ENCODE results near the gene TMEM141.
"Not testable (repeated sequence)": the region's sequence is repeated elsewhere in the genome, so short reads cannot be mapped to it uniquely, and the experiment has no call there.

Gene TMEM141

DNA sequence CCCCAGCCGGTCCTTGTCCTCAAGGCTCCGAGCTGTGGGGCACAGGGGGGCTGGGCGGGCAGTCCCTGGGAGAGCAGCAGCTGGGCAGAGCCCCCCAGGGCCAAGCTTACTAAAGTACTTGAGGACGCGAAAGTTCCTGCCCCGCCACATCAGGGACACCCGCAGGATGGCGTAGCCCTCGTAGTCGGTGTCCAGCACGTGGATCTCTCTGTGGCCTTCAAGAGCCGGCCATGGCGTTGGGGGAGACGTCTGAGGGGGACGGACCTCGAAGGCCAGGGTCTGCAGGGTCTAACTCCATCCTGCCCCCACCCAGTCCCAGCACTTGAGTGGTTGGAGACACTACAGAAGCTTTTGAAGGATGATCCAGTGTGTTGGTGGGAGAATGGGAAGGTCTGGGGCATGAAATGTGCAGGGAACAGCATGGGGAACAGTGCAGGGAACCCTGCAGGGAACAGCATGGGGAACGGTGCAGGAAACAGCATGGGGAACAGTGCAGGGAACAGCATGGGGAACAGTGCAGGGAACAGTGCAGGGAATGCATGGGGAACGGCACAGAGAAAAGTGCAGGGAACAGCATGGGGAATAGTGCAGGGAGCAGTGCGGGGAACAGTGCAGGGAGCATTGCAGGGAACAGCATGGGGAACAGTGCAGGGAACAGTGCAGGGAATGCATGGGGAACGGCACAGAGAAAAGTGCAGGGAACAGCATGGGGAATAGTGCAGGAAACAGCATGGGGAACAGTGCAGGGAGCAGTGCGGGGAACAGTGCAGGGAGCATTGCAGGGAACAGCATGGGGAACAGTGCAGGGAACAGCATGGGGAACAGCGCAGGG lies 35.6 kb upstream of the TMEM141 start:
- not testable (repeated sequence) for DNase-seq

DNA sequence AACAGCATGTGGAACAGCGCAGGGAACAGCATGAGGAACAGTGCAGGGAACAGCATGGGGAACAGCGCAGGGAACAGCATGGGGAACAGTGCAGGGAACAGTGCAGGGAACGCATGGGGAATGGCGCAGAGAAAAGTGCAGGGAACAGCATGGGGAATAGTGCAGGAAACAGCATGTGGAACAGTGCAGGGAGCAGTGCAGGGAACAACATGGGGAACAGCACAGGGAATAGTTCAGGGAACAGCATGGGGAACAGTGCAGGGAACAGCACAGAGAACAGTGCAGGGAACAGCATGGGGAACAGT lies 35.1 kb upstream of the TMEM141 start:
- no peak for DNase-seq

DNA sequence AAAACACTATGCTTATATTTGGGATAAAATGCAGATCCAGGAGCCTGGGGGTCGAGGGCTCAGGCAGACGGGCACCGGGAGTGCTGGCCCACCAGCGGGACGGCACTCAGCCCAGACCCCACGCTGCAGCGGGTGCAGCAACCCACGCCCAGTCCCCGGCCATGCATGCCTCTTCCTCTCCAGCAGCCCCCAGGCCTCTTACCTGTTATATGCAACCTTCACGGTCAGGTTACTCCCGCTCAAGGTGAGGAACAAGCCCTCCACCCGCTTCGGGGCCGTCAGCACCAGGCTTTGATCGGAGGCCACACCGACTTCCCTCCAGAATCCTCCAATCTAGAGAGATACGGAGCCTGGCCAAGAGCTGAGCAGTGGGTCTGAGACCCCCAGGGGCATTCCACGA lies 34.3 kb upstream of the TMEM141 start:
- no peak for DNase-seq

DNA sequence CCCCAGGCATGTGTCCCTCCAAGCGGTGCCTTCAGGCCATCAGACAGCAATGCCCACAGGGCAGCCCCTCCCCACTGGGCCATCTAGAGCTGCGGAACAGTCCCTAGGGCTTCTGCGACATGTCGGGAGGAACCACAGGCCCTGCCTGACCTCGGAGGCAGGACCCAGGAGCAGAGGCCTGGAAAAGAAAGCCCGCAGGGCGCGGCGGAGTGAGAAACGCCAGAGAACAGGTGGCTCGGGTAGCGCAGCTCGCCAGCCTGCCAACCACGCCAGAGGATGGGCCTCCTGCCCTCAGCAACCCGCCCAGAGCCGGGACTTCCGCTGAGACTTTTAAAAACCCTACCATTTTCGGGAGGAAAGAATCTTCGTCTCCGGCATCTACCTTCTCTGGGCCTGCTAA lies 33.8 kb upstream of the TMEM141 start:
- DNase-seq: no peak

DNA sequence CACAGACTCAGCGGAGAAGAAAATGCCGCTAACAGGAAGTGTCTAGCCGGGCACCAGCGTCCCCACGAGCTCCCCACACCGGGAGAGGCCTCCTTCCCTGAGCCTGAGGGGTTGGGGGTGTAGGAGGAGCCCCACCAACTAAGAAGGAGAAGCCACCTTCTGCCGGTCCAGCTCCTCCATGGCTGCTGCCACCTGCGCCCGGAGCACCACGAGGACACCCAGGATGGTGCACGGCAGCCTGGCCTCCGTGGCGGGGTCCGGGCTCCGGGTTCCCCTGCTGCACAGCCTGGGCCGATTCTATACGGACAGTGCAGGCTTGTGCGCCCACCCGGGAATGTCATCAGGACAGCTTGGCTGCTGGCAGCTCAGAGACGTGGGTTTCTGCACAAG lies 33.4 kb upstream of the TMEM141 start:
- no peak for DNase-seq

DNA sequence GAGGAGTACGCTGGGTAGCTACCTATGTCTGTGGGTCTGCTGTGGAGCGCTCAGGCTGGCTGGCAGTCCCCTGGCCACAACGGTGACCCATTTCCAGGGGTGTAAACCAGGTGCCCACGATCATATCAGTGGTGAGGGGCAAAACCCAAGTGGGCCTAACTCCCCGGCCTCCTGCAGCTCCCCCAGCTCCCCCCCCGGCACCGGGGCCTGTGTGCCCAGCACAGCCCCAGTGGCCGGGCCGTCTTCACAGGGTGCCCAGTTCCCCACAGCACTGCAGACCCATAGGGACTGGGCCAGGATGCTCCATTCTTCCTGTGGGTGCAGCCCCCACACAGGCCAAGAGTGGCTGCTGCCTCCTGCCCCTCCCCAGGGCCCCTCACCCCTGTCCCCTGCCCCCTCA lies 32.1 kb upstream of the TMEM141 start:
- DNase-seq: no peak

DNA sequence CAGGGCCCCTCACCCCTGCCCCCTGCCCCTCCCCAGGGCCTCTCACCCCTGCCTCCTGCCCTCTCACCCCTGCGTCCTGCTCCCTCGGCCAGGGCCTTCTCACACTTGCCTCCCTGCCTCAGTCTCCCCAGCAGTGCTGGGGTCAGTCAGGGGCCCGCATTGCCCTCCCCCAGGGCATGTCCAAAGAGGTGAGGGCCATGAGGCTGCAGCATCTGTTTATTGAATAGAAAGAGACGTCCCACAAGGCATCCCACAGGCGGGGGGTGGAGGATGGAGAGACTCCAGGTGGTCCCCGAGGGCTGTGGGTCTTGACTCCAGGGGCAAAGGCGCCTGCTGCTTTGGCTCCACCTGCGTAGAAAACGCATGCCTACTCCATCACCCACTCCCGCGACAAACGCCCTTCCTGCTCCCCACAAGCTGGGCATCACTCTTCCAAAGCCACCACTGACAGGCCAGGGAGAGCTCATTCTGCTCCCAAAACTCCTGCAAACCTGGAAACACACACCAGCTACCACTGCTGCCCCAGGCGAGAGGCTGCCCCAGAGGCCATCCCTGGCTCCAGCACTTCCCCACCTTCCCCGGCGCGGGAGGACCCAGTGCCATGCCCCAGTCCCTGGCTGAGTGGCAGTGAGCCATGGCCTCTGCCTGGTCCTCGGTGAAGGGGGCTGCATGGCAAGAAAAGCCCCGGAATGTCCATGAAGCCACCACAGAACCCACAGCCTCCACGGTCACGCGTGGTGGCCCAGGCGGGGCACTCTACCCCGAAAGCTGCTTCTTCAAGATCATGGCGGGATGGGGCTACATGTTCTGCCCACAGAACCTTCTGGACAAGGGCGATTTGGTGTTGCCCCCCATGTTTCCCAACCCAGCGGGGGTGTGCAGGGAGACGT lies 31.5 kb upstream of the TMEM141 start:
- DNase-seq: no peak

DNA sequence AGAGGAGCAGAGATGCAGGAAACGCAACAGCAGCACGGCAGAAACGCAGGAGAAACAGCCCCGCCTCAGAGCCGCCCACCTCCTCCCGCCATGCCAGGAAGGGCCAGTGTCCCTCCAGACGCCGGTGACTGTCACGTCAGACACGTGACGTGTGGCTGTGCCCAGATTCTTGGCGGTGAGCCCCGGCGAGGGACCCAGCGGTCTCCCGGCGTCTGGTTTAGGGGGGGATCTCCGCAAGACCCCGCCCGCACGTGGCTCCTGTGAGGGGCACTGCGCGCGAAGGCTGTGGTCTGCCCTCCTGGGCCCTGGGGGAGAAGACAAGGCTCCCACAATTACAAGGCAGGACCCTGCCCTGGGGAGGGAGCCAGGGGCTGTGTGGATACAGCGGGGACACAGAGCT lies 30.7 kb upstream of the TMEM141 start:
- DNase-seq: no peak

DNA sequence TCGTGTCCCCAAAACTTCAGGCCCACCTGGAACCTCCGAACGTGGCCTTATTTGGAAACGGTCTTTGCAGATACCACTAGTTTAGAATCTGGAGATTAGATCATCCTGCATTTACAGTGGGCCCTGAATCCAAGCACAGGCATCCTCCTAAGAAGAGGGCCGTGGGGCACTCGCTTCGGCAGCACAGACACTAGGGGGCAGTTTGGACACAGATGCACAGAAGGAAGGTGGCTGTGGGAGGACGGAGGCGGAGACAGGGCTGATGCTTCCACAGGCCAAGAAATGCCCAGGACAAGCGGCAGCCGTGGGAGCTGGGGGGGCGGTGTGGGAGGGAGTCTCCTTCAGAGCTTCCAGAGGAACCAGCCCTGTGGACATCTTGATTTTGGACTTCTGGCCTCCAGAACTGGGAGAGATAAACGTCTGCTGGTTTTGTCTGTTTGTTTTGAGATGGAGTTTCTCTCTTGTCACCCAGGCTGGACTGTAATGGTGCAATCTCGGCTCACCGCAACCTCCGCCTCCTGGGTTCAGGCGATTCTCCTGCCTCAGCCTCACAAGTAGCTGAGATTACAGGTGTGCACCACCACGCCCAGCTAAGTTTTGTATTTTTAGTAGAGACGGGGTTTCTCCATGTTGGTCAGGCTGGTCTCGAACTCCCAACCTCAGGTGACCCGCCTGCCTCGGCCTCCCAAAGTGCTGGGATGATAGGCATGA lies 30.2 kb upstream of the TMEM141 start:
- peak in 22 of 51 donors; percentile 8 to 66 (median 34) for DNase-seq

DNA sequence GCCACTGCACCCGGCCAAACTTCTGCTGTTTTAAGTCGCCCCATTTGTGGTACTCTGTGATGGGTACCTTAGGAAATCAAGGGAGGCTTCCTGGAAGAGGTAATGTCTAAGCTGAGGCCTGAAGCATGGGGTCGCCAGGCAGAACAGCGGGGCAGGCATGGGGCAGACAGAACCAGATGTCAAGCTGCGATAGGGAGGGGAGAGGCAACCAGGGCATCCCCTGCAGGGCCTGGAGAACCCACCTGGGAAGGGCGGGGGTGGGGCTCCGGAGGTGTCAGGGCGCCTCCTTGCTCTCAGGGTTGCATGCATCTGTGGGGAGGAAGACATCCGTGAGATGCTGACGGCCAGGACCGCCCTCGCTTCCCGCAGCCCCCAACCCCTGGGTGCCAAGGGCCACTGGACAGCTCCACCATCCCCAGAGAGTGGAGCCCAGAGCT lies 29.6 kb upstream of the TMEM141 start:
- DNase-seq: no peak

DNA sequence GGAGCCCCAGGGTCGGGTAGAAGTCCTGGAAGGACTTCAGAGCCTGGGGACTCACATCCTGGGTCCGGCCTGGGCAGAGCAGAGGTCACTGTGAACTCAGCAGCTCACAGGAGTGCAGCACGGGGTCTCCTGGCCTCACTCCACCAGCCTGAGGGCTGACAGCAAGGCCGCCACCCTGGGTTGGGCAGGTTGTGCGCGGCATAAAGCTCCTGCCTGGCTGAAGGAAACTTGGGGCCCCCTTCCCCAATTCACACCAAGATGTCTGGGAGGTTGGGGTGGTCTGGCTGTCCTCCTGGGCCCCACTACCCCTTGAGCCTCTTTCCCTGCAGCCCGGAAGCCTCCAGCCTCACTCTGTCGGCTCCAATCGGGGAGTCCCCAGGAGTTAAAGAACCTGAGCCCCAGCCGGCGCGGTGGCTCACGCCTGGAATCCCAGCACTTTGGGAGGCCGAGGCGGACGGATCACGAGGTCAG lies 28.9 kb upstream of the TMEM141 start:
- no peak for DNase-seq

DNA sequence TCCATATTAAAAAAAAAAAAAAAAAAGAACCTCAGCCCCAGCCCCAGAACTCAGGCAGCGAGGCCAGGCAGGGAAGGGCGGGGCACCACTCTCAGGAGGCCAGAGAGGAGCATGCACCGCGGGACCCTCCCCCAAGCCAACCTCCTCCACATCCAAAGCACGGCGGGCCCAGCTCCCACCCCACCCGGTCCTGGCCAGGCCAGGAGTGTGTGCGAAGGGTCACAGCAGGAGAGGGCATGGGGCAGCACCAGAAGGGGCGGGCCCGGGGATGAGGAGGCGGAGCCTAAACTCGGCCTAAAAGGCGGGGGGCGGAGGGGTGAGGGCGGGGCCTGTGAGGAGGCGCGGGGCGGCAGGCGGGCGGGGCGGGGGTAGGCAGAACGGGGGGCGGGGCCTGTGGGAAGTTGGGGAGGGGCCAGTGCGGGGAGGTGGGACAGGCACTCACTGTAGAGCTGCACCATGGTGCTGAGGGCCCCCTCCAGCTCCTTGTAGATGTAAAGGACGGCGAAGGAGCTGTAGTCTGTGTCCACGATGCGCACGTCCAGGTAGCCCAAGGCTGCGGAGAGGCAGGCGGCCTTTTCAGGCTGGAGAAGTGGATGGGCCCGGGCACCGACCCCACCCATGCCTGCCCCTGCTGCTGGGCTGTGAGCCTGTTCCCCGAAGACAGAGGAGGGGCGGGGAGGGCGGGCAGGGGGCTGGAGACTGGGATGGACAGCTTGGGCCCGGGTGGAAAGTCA lies 28.1 kb upstream of the TMEM141 start:
- no peak for DNase-seq

DNA sequence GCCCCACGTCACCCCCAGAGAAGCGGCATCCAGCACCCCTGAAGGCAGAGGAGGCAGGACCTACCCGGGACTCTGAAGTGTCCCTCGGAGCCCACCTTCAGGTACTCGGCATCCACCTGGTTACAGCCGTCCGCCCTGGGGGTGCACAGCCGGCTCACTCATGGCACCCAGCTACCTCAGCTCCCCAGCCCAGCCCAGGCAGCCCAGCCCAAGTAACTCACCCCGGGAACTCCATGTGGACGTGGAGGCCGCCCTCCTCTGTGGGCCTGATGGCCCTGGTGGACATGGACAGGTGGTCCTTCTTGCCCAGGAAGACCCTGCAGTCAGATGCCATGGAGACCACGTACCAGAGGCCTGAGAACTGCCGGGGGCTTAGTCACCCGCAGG lies 27.5 kb upstream of the TMEM141 start:
- no peak for DNase-seq

DNA sequence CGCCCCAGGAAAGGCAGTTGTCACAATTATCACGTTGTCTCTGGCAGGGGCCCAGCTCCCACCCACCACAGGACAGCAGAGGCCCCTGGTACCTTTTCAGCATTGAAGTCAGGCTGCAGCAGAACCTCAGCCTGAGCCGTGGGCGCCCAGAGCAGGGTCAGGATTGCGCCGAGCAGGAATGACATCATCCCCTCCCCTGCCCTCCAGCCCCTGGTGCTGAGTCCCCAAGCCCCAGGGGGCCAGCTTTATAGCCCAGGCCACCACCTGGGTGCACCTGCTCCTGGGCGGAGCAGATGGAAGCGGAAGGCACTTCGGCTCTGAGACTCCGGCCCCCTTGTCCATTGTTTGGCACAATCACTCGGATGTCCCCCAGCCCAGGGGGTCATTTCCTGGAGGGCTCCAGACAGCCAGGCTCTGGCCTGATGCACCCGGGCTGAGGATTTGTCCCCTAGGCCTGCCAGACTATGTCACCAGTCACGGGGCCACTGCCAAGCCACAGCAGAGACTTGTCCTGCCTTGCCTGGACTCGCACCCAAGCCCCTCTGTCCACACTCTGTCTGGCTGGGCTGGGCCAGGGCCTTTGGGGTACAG lies 26.7 kb upstream of the TMEM141 start, which contains the start of gene LCN15:
Gene LCN15, minus strand, starts transcription at position 218 of the 591 bp plus-strand sequence. Its CDS starts 30 bp downstream, at position 188.
- no peak for DNase-seq

DNA sequence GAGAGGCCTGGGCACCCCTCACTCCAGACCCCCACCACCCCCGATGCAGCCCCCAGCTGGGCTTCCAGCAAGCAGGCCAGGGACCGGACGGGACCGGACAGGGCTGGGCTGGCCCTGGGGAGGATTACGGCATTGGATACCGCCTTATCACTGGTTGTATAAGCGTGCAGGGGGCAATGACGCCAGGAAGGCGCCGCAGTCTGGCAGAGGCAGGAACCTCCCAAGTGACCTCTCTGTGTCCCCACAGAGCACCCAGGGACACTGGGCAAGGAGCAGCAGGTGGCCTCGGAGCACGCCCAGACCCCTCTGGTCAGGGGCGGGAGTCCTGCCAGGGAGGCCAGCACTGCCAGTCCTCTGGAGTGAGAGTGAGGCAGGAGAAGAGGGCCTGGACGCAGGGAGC lies 26.1 kb upstream of the TMEM141 start:
- DNase-seq: no peak

DNA sequence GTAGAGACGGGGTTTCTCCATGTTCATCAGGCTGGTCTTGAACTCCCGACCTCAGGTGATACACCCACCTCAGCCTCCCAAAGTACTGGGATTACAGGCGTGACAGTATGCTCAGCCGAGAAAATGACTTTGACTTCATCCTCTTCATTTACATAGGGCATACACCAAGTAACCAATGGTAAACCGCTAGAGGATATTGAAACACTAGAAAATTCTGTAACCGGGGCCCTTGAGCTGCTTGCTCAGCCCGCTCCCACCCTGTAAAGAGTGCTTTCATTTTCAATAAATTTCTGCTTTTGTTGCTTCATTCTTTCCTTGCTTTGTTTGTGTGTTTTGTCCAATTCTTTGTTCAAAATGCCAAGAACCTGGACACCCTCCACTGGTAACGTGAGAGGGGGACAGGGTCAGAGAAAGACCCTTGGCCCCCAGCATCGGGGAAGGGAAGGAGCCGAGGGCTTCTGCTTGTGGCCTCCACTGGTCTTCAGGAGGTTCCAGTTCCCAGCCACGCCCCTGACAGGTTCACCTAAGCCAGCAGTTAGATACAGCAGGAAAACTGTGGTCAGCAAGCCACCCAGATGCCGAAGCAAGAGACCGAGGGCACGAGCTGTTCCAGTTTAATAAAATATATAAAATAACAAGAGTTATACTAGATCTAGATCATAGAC lies 25.3 kb upstream of the TMEM141 start:
- not testable (repeated sequence) for DNase-seq

DNA sequence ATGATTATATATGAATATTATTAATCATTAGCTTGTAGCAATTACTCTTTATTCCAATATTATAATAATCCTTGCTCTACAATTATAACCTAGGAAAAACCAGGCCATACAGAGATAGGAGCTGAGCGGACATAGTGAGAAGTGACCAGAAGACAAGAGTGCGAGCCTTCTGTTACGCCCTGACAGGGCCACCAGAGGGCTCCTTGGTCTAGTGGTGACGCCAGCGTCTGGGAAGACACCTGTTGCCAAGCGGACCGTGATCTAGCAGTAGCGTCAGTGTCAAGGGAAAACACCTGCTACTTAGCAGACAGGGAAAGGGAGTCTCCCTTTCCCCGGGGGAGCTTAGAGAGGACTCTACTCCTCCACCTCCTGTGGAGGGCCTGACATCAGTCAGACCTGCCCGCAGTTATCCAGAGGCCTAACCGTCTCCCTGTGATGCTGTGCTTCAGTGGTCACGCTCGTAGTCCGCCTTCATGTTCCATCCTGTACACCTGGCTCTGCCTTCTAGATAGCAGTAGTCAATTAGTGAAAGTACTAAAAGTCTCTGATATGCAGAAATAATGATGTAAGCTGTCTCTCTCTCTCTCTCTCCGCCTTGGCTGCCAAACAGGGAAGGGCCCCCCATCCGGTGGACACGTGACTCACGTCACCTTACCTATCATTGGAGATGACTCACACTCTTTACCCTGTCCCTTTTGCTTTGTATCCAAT lies 24.6 kb upstream of the TMEM141 start:
- peak in 25 of 51 donors; percentile 11 to 83 (median 45) for DNase-seq

DNA sequence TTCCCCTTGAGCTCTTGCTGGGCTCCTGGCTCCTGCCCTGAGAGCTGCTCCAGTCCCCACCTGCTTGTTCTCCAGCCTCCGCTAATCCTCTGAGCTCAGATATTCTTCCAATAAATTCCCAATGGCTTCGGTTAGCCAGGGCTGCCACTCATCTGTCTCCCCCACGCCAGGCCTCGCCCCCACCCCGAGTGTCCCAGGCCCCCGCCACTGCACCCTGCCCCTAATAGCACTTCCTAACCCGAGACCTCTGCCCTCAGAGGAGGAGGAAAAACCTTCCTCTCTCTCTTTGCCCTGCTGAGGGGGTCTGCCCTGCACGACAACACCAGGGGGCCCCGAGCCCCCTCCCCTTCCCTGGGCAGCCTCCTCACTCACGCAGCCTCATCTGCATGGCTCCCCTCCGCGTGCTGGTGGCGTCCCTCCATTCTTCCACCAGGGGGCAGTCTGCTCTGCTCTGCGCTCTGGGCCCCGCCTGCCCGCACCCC lies 21.4 kb upstream of the TMEM141 start:
- DNase-seq: peak in 10 of 51 donors; percentile 6 to 56 (median 20)

DNA sequence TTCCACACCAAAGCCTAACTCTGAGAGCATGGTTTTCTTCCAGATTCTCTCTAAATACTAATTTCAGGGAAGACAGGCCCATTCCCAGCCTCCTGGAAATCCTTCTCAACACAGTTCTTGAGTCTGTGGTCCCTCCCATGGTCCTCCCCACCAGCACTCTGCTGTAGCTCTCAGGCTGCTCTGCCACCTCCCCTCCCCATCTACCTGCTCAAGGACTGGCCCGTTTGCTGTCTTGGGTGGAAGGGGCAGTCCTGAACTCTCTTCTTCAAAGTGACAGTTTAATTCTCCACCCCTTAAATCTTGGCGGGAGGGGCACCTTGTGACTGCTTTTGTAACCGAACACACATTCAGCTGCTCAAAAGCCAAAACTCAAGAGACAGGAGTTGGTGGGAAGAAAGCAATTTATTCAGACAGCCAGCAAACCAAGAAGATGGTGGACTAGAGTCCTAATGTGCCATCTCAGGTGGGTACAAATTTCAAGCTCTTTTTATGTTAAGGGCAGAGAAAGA lies 19.2 kb upstream of the TMEM141 start:
- DNase-seq: no peak

Measured in hypothalamus (tissue), 51 donors.